ENCODE data around the gene DDI1.

DDI1 gene

DNA sequence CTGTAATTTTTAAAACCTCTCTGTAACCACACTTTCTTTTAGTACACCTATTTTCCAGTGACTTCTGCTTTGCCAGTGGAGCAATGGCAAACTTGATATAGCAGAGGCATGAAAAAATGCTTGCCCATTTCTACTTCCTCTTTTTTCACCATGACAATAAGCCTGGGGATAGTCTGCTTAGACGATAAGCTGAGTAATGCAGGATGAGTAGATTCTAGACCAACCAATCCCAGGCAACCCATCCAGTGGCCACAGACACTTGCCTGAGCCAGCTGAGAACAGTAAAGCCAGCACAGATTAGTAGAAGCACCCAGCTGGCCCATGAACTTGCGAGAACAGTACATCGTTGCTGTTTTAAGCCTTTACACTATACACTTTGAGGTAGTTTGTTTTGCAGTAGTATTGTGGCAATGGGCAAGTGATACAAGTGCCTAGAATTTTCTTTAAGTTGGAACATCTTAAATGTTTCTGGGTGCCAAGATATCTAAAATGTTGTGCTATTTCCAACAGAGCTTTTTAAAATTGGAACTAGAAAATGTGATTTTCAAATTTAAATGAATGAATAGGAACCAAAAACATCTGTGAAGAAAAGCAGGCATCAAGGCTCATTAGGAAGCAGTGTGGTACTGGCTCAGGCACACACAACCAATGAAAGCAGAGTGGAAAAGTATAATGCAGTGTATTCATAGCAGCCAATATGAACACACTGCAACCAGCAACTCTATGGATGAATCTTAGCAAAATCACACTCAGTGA lies 37.7 kb downstream of the DDI1 start:
- DNase-seq, result no peak
- intact Hi-C loops (cut with DNase I), result no loop called here

DNA sequence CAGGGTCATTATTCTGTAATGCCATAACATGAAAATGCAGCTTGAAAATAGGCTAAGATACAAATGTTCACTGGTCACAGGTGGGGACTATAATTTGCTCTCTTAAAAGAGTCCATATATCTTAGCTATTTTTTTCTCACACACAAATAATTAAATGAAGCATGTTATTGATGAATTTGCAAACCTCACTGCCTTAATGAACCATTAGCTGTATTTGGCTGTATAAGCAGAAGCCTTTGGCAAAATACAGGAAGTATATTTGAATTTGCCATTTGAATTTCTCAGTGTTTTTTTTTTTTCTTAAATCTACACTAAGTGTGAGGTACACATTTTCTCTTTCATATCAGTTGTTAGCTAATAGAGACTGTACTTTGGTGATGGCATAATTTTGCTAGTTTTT lies 38.7 kb downstream of the DDI1 start:
- intact Hi-C loops (cut with DNase I), result no loop called here
- no peak for DNase-seq

GRCh38 chr11:104075706-104076105 lies 39.3 kb downstream of the DDI1 start:
- intact Hi-C loops (cut with DNase I), result no loop called here

DNA sequence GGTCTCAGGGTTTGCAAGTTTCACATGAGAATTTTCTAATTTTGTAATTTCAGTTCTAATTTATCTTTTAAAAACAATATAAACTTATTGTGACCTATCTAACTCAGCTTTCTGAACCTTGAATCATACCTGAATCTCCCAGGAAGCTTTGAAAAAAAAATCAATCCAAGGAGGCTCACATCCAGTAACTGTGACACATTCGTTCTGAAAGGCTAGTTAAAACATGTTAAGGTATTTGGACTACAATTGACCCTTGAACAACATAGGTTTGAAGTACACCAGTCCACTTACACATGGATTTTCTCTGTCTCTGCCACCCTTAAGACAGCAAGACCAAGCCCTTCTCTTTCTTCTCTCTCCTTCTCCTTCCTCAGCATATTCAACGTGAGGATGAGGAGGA lies 40.0 kb downstream of the DDI1 start:
- DNase-seq, result no peak
- intact Hi-C loops (cut with DNase I), result no loop called here

More at GRCh38 chr11:104075706-104076105, 39.3 kb downstream of the DDI1 start:
- DNase-seq, result no peak

DNA sequence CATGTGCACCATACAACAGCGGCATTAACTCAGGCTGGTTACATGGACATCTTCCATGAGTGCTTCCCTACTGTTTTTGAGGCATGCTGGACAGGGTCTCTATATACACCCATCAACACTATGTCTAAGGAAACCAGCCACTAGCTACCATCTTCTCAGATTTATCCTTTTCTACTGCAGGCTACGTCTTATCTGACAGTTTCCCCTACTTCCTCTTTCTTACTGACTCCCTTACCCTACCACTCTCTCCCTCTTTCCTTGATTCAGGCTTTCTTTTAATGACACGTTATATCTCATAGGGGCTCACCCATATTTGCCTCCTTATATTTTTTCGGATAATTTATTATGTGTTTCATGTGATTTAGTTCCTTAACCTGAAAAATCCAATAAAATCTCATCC lies 41.8 kb downstream of the DDI1 start:
- no peak for DNase-seq
- intact Hi-C loops (cut with DNase I), result no loop called here

GRCh38 chr11:104078995-104079394 lies 42.6 kb downstream of the DDI1 start:
- DNase-seq, result no peak
- intact Hi-C loops (cut with DNase I), result no loop called here

DNA sequence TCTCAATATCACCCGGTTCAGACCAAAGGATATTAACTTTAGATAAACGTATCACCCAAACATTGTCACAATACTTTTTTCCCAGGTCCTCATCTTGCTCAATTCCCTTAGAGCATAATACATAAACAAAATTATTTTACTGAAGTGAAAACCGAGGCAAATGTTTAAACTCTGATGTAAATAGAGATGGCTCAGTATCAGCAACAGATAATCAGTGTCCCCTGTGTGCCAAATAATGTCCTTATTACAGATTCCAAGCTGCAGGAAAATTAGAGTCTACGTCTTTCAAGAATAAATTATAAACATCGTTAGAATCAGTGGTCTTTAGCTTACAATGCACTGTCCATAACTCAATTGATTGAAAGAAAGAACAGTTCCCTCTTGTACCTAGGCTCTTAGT lies 50.2 kb downstream of the DDI1 start:
- intact Hi-C loops (cut with DNase I), result no loop called here
- no peak for DNase-seq
